ENCODE data around the gene ZNF521.

DNA sequence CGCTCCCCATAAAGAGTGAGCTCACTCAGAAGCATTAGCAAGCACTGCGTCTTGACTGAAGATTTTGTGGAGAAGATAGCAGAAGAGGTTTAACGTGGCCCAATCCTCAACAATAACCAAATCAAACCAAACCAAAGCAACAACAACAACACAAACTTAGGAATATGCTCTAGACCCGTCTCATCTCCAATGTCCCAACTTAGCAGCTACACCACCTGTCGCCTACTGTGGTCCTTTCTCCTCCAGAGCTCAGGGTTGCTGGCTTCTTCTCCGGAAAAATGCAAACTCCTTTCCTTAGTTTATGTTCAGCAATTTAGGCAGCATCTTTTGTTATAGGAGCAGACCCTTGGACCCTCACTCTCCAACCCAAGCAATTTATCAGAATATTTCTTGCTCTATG lies 301.4 kb downstream of the ZNF521 start:
- TF ChIP-seq CTCF (IDR thresholded peaks at IDR 0.05; ENCODE audit: insufficient read depth, low read depth, low read length) (no peak), EZH2 (IDR thresholded peaks at IDR 0.05; ENCODE audit: insufficient read depth, low read length) (no peak)
